ENCODE results near the gene L3MBTL4. TPM values are rescaled to one million over a fixed set of nuclear protein-coding genes. Genes with fewer than 3 reads are reported as not detected.
"Not testable (repeated sequence)": the region's sequence is repeated elsewhere in the genome, so short reads cannot be mapped to it uniquely, and the experiment has no call there.

Gene L3MBTL4
- total RNA-seq, 1 experiment from 2014 or later = 0.59 TPM

DNA sequence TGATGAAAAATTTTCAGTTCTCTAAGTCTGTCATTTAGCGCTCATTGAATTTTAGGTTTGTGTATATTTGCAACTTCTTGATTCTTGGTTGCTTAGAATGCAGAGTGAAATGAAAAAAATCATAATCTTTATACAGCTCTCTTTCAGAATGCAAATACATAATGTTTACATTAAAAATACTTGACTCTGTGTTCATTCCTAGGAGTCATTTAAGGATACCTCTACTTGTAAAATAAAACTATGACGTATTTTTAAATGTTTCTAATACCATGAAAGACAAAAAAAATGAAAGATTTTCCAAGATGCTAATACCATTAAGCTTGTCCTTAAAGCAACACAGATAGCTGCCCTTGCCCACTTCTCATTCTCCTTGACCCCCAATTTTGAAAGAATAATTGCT lies 259.0 kb downstream of the L3MBTL4 start:
- DNase-seq = no peak
- H3K4me3 ChIP-seq (ENCODE audit: insufficient read depth, low read depth, low read length) = no peak overlapping the region
- no peaks in the 10 kb centered on the region for H3K36me3 ChIP-seq (replicated peaks; ENCODE audit: control insufficient read depth, insufficient read depth, low read length)
- H3K27me3 ChIP-seq (ENCODE audit: control insufficient read depth, insufficient read depth, low read length) = no peaks in the 10 kb centered on the region

DNA sequence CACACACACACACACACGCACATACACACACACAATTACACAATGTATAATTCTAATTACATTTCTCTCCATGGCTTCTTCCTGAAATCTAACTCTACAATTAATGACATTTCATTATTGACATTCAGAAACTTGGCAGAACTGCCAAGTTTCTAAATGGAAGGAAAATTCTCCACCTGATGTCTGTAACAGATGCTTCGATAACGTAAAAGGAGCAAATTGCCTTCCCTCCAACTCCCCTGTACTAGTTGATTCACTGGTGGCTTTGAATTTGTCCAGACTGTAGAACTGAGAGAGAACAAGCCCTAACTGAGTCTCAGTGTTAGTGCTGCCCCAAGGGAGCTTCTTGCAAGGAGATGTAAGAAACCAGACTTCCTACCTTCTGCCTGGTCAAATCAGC lies 264.3 kb downstream of the L3MBTL4 start:
- Histone ChIP-seq H3K4me3 (ENCODE audit: insufficient read depth, low read depth, low read length) (no peak overlapping the region), H3K27me3 (ENCODE audit: control insufficient read depth, insufficient read depth, low read length) (no peaks in the 10 kb centered on the region), H3K36me3 (replicated peaks; ENCODE audit: control insufficient read depth, insufficient read depth, low read length) (no peaks in the 10 kb centered on the region)
- no peak for DNase-seq

DNA sequence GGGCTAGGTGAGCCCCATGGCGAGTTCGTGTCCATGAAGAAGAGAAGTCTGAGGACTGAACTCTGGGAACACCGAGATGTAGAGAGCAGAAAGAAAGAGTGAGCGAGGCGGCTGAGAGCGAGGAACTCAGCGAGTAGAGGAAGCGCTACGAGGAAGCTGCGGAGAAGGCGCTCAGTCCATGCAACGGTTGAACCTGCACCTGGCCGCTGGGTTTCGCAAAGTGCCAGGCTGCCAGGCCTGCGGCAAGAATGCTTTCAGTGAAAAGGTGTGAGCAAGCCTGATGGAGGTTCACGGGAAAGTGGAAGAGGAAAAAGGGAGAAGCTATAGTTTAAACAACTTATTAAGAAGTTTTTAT lies 268.4 kb downstream of the L3MBTL4 start:
- Histone ChIP-seq H3K4me3 (ENCODE audit: insufficient read depth, low read depth, low read length) (no peak overlapping the region), H3K27me3 (ENCODE audit: control insufficient read depth, insufficient read depth, low read length) (no peaks in the 10 kb centered on the region), H3K36me3 (replicated peaks; ENCODE audit: control insufficient read depth, insufficient read depth, low read length) (no peaks in the 10 kb centered on the region)
- DNase-seq = peak; percentile 14

DNA sequence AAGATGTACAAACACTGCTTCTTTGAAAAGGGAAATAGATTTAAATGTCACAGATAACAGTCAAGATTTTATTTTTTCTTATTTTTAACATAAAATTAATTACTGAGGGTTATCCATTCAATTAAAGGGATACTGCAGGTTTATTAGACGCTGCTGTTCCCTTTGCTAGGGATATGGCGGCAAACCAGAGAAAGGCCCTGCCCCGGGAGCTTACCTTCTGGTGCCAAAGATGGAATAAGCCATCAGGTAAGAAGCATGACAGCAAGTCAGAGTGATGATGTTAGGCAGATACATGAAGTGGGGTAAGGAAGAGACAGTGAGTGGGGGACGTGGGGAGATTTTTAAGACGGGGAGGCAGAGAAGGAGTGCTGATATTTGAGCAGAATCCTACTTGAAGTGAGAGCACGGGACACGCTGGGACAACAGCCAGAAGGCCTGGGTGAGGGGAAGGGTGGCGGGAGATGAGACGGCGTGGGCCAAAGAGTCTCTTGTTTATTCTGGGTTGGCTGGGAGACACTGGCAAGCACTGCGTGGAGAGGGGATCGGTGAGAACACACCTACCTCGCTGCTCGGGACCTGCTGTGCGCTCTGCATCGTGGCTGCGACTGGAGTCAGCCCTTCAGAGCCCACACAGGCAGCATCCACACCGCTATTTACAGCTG lies 268.9 kb downstream of the L3MBTL4 start:
- no peak overlapping the region for H3K4me3 ChIP-seq (ENCODE audit: insufficient read depth, low read depth, low read length)
- H3K36me3 ChIP-seq (replicated peaks; ENCODE audit: control insufficient read depth, insufficient read depth, low read length) = no peaks in the 10 kb centered on the region
- DNase-seq = peak; percentile 15
- H3K27me3 ChIP-seq (ENCODE audit: control insufficient read depth, insufficient read depth, low read length) = no peaks in the 10 kb centered on the region

DNA sequence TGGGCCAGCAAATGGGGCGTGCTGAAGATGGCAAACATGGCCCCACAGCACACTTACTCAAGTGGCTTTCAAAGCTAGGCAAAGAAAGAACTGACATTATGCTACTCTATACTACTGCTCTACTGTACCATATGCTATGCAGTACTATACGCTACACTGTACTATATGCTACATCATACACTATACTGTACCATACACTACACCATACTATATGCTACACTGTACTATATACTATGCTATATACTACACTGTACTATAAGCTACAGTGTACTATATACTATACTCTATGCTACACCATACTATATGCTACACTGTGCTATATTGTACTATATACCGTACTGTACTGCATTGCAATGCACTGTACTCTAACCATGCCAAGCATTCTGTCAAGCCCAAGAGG lies 275.7 kb downstream of the L3MBTL4 start:
- Histone ChIP-seq H3K36me3 (replicated peaks; ENCODE audit: control insufficient read depth, insufficient read depth, low read length) (no peaks in the 10 kb centered on the region), H3K4me3 (ENCODE audit: insufficient read depth, low read depth, low read length) (no peak overlapping the region), H3K27me3 (ENCODE audit: control insufficient read depth, insufficient read depth, low read length) (no peaks in the 10 kb centered on the region)
- no peak for DNase-seq

DNA sequence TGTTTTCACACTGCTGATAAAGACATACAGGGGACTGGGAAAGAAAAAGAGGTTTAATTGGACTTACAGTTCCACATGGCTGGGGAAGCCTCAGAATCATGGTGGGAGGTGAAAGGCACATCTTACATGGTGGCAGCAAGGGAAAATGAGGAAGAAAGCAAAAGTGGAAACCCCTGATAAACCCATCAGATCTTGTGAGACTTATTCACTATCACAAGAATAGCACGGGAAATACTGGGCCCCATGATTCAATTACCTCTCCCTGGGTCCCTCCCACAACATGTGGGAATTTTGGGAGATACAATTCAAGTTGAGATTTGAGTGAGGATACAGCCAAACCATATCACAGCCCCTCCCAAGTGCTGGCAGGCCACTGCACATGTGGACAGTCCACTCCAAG lies 278.8 kb downstream of the L3MBTL4 start:
- DNase-seq; H3K36me3 ChIP-seq (replicated peaks; ENCODE audit: control insufficient read depth, insufficient read depth, low read length); H3K4me3 ChIP-seq (ENCODE audit: insufficient read depth, low read depth, low read length); H3K27me3 ChIP-seq (ENCODE audit: control insufficient read depth, insufficient read depth, low read length): not testable (repeated sequence)

DNA sequence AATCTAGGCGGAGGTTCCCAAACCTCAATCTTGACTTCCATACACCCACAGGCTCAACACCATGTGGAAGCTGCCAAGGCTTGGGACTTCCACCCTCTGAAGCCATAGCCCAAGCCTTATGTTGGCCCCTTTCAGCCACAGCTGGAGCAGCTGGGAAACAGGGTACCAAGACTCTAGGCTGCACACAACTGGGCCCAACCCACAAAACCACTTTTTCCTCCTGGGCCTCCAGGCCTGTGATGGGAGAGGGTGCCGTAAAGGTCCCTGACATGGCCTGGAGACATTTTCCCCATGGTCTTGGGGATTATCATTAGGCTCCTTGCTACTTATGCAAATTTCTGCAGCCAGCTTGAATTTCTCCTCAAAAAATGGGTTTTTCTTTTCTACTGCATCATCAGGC lies 279.7 kb downstream of the L3MBTL4 start:
- H3K27me3 ChIP-seq (ENCODE audit: control insufficient read depth, insufficient read depth, low read length); DNase-seq; H3K36me3 ChIP-seq (replicated peaks; ENCODE audit: control insufficient read depth, insufficient read depth, low read length); H3K4me3 ChIP-seq (ENCODE audit: insufficient read depth, low read depth, low read length): not testable (repeated sequence)

DNA sequence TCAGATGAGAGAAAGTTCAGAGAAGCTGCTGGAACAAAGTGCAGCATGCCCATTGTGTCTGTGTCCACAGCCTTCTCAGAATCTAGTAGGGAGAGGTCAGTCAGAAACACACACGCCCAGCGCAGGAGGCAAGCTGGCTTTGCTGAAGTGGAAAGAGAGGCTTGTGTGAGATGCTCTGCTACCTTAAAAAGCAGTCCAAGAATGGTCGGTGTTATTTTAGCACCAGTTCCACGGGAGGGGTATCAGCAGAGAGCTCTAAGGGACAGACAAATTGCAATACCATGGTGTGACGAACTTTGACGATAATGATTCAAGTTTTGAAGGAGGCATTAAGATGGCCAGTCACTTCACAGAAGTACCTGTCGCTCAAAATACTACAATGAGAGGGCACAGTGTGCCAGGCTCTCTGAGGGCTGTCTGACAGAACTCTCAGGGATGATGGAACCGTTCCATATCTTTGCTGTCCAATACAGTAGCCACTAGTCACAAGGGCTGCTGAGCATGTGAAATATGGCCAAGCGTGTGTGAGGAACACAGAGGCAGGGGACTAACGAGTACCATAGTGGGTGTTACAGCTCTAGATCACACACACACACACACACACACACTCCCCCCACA lies 281.9 kb downstream of the L3MBTL4 start:
- DNase-seq = no peak
- Histone ChIP-seq H3K36me3 (replicated peaks; ENCODE audit: control insufficient read depth, insufficient read depth, low read length) (no peaks in the 10 kb centered on the region), H3K4me3 (ENCODE audit: insufficient read depth, low read depth, low read length) (no peak overlapping the region), H3K27me3 (ENCODE audit: control insufficient read depth, insufficient read depth, low read length) (no peaks in the 10 kb centered on the region)

DNA sequence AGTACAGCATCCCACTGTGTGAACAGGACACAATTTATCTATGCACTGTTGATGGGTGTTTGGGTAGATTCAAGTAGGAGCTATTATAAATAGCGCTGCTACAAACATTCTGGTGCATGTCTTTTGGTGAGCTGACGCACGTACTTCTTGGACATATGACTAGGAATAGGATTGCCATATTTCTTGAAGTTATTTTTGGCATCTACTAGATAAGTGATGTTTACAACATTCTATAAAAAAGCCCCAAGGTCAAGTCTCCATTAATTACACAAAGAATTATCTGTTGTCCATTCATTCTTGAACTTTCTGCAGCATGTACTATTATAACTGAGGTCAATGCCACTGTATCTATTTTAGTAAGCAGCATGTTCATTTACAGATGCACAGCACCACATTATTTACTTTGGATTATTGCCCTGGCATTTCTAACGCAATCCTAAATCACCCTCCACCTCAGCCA lies 293.9 kb downstream of the L3MBTL4 start:
- Histone ChIP-seq H3K4me3 (ENCODE audit: insufficient read depth, low read depth, low read length) (no peak overlapping the region), H3K27me3 (ENCODE audit: control insufficient read depth, insufficient read depth, low read length) (no peaks in the 10 kb centered on the region; the same call in 1 of the 2 replicates), H3K36me3 (replicated peaks; ENCODE audit: control insufficient read depth, insufficient read depth, low read length) (no peaks in the 10 kb centered on the region)
- no peak for DNase-seq

DNA sequence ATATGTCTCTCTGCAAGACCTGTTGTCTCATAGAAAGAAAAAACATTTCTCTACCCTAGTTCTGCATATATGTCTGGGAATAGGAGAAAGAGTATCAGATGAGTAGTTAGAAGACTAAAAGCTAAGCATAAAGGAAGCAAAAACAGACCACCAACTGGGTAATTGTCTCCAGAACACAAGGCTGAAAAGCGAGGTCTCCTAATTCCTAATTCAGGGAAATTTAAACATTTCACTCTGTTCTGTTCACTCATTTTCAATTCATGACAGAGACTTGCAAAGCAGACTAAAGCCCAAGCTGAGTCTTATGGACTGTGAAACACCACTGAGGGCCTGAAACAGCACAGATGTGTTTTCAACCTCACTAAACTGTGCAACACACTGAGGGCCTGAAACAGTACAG lies 294.9 kb downstream of the L3MBTL4 start:
- no peaks in the 10 kb centered on the region for H3K27me3 ChIP-seq (ENCODE audit: control insufficient read depth, insufficient read depth, low read length)
- DNase-seq = no peak
- H3K36me3 ChIP-seq (replicated peaks; ENCODE audit: control insufficient read depth, insufficient read depth, low read length) = no peaks in the 10 kb centered on the region
- no peak overlapping the region for H3K4me3 ChIP-seq (ENCODE audit: insufficient read depth, low read depth, low read length)

DNA sequence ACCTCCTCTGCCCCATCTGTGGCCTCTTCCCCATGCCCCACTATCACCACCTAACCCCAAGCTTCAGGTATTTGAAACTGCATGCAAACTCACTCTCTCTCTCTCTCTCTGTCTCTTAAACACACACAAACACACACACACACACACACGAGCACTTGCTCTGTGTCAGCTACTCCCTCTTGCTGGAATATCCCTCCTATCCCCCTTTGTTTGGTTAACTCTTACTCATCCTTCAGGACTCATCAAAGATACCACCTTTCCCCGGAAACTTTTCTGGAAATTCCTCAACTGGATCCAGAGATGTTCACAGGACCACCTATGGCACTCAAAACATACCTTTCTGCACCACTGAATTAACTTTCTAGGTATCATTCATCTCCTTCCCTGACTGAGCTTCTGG lies 296.6 kb downstream of the L3MBTL4 start:
- no peak overlapping the region for H3K4me3 ChIP-seq (ENCODE audit: insufficient read depth, low read depth, low read length)
- H3K36me3 ChIP-seq (replicated peaks; ENCODE audit: control insufficient read depth, insufficient read depth, low read length) = no peaks in the 10 kb centered on the region
- H3K27me3 ChIP-seq (ENCODE audit: control insufficient read depth, insufficient read depth, low read length) = no peaks in the 10 kb centered on the region
- DNase-seq = no peak

DNA sequence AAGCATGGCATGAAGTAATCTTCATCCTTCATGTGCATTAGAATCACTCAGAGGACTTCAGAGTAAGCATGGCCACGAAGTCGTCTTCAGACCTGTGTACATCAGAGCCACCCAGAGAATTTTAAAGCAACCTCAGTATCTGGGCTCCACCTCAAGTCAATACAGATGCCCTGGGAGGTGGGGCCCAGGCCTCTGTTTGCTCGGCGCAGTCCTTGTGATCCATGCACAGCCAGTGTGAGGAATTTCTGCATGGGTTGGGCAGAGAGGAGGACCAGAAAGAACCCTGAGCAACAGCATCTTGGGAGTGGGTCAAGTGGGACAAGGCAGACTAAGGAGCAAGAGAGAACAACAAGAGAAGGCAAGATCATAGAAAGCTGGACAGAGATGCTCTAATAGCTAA lies 299.0 kb downstream of the L3MBTL4 start:
- DNase-seq = no peak
- H3K36me3 ChIP-seq (replicated peaks; ENCODE audit: control insufficient read depth, insufficient read depth, low read length) = no peaks in the 10 kb centered on the region
- H3K27me3 ChIP-seq (ENCODE audit: control insufficient read depth, insufficient read depth, low read length) = no peaks in the 10 kb centered on the region
- H3K4me3 ChIP-seq (ENCODE audit: insufficient read depth, low read depth, low read length) = no peak overlapping the region

DNA sequence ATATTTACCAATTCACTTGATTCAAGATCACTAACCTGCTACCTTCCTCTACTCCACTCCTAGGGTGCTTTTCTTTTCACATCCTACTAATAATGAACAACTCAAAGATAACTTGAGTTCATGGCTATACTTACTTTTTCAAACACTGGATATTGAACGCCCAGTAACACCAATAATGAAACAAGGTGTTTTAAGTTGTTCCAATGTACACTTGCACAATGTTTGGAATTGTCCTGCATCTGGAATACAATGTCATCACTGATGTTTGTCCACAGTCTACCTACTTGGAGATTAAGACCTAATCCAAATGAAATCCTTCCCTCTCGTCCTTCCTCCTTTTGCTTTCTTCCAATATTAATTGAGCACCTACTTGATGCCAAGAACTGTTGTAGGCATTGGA lies 301.1 kb downstream of the L3MBTL4 start:
- Histone ChIP-seq H3K4me3 (ENCODE audit: insufficient read depth, low read depth, low read length) (no peak overlapping the region), H3K36me3 (replicated peaks; ENCODE audit: control insufficient read depth, insufficient read depth, low read length) (no peaks in the 10 kb centered on the region), H3K27me3 (ENCODE audit: control insufficient read depth, insufficient read depth, low read length) (no peaks in the 10 kb centered on the region)
- no peak for DNase-seq

DNA sequence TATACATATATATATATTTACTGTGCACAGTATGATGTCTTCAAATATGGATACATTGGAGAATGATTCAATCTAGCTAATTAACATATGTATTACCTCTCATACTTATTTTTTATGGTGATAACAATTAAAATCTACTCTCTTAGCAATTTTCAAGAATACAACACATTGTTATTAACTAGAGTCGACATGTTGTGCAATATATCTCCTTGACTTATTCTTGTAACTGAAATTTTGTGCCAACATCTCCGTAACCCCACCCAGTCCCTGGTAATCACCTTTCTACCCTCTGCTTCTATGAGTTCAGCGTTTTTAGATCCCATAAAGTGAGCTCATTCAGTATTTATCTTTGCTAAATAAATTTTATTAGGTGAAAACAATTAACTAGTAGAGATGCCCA lies 303.0 kb downstream of the L3MBTL4 start:
- no peak for DNase-seq
- no peaks in the 10 kb centered on the region for H3K27me3 ChIP-seq (ENCODE audit: control insufficient read depth, insufficient read depth, low read length)
- H3K4me3 ChIP-seq (ENCODE audit: insufficient read depth, low read depth, low read length) = no peak overlapping the region
- no peaks in the 10 kb centered on the region for H3K36me3 ChIP-seq (replicated peaks; ENCODE audit: control insufficient read depth, insufficient read depth, low read length)

DNA sequence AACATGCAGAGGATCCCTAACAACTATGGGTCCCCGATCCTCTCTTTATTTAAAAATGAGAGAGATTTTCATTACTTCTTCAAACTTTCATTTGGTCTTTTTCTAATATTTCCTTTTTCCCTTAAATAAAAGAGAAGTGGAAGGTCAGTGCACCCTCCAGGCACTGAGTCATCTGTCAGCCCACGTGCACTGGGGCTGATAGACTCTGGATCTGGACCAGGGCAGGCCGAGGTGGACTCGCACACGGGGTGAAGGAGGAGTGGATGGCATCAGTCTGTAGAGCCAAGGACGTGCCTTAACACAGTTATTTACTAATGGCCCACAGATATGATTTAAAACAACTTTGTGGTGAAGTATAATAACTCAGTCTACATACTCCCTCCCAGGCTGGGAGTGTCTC lies 305.0 kb downstream of the L3MBTL4 start:
- H3K36me3 ChIP-seq (replicated peaks; ENCODE audit: control insufficient read depth, insufficient read depth, low read length) = no peaks in the 10 kb centered on the region
- no peak for DNase-seq
- H3K4me3 ChIP-seq (ENCODE audit: insufficient read depth, low read depth, low read length) = no peak overlapping the region
- no peaks in the 10 kb centered on the region for H3K27me3 ChIP-seq (ENCODE audit: control insufficient read depth, insufficient read depth, low read length)

DNA sequence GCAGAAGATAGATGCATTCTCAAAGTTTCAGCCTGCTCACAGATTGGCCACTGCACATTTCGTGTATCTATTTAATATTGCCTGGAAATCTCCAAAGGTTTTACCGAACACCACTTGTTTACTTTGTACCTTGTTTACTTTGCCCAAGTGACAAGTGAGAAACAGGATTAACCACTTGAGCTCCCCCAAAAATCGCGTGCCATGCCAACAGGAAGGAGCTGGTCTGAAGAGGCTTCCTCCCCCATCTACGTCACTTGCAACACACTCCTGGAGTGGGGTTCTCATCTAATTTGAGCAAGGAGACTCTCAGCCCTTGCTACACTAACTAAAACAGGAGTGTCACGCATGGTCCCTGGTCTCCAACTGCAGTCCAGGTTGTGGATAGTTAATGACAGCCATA lies 306.9 kb downstream of the L3MBTL4 start:
- no peaks in the 10 kb centered on the region for H3K36me3 ChIP-seq (replicated peaks; ENCODE audit: control insufficient read depth, insufficient read depth, low read length)
- no peak overlapping the region for H3K4me3 ChIP-seq (ENCODE audit: insufficient read depth, low read depth, low read length)
- no peak for DNase-seq
- H3K27me3 ChIP-seq (ENCODE audit: control insufficient read depth, insufficient read depth, low read length) = no peaks in the 10 kb centered on the region
